IMR-90 (cell line): ENCODE results near the gene ATP1A2. TPM values are rescaled to one million over a fixed set of nuclear protein-coding genes. Genes with fewer than 3 reads are reported as not detected.
A peak's percentile ranks its signal among the peaks of the same experiment; 100 is the strongest.

ENCODE experiments used
- ATAC-seq: fragments of 200-7000 bp; cut with Tn5 transposase; 2 replicates; pipeline ENCODE4 v1.9.1; 2020; ENCODE audit warnings: low read depth, mild to moderate bottlenecking, moderate library complexity
- BruUV-seq: library from RNA; stranded (reverse); fragments of 400-500 nt; replicated peaks from 2 replicates; lab custom pipeline; 2021; lab: Mats Ljungman, UMichigan
- CTCF ChIA-PET: fragments of 300-600 bp; formaldehyde crosslinking; extraction: SDS; loops from one replicate; lab custom pipeline; 2021; ENCODE audit warnings: antibody characterized with exemption; lab: Yijun Ruan, JAX
- POLR2A ChIA-PET: fragments of 300-600 bp; sonication (Branson Sonifier 250); formaldehyde crosslinking; loops from one replicate; lab custom pipeline; 2022; ENCODE audit warnings: antibody characterized with exemption; ENCODE audit not compliant: unreplicated experiment; lab: Charles Lee
- DNase-seq: peaks from one replicate; pipeline ENCODE4 v3.0.0; 2013
- H2AFZ ChIP-seq: replicated peaks from 2 replicates; pipeline ENCODE3; 2013; ENCODE audit warnings: low read length, mild to moderate bottlenecking; ENCODE audit not compliant: poor library complexity
- H2AK5ac ChIP-seq: 2 replicates; pipeline ENCODE4 v1.6.1; 2013; ENCODE audit warnings: low read depth, low read length, inconsistent platforms
- H2AK9ac ChIP-seq: replicated peaks from 2 replicates; pipeline ENCODE3; 2013; ENCODE audit warnings: mild to moderate bottlenecking, low read depth, low read length, moderate library complexity; ENCODE audit not compliant: poor library complexity
- H2BK120ac ChIP-seq: 2 replicates; pipeline ENCODE4 v1.6.1; 2013; ENCODE audit warnings: low read depth, low read length, inconsistent platforms
- H2BK15ac ChIP-seq: 3 replicates; pipeline ENCODE4 v1.6.1; 2013; ENCODE audit warnings: low read depth, low read length, inconsistent platforms
- H2BK20ac ChIP-seq: 2 replicates; pipeline ENCODE4 v1.6.1; 2013; ENCODE audit warnings: low read depth, mild to moderate bottlenecking, inconsistent platforms, low read length, moderate library complexity
- H2BK5ac ChIP-seq: 2 replicates; pipeline ENCODE4 v1.6.1; 2013; ENCODE audit warnings: mild to moderate bottlenecking, low read depth, low read length, inconsistent platforms; ENCODE audit not compliant: poor library complexity, severe bottlenecking
- H3K14ac ChIP-seq: replicated peaks from 2 replicates; pipeline ENCODE4 v1.6.1; 2013; ENCODE audit warnings: low read depth, low read length, inconsistent platforms
- H3K18ac ChIP-seq: 2 replicates; pipeline ENCODE4 v1.6.1; 2013; ENCODE audit warnings: low read depth, low read length, control low read depth
- H3K23ac ChIP-seq: 2 replicates; pipeline ENCODE4 v1.6.1; 2013; ENCODE audit warnings: low read depth, low read length, inconsistent platforms
- H3K27ac ChIP-seq: 2 replicates; pipeline ENCODE4 v1.5.1; 2013; ENCODE audit warnings: mild to moderate bottlenecking, control low read depth, low read length; ENCODE audit not compliant: insufficient read depth
- H3K27me3 ChIP-seq: 2 replicates; pipeline ENCODE4 v1.6.1; 2013; ENCODE audit warnings: low read length; ENCODE audit not compliant: control insufficient read depth, insufficient read depth
- H3K36me3 ChIP-seq: 2 replicates; pipeline ENCODE4 v1.6.1; 2013; ENCODE audit warnings: low read length, mixed read lengths; ENCODE audit not compliant: control insufficient read depth, insufficient read depth
- H3K4ac ChIP-seq: 2 replicates; pipeline ENCODE4 v1.6.1; 2013; ENCODE audit warnings: low read depth, low read length, inconsistent platforms
- H3K4me1 ChIP-seq: 2 replicates; pipeline ENCODE4 v1.6.1; 2013; ENCODE audit warnings: low read length, mixed read lengths; ENCODE audit not compliant: control insufficient read depth, insufficient read depth
- H3K4me2 ChIP-seq: 2 replicates; pipeline ENCODE4 v1.6.1; 2013; ENCODE audit warnings: low read depth, mild to moderate bottlenecking, control low read depth, low read length, moderate library complexity
- H3K4me3 ChIP-seq: 2 replicates; pipeline ENCODE4 v1.5.1; 2013; ENCODE audit warnings: low read depth, mild to moderate bottlenecking, control low read depth, low read length, moderate library complexity; ENCODE audit not compliant: insufficient read depth
- H3K56ac ChIP-seq: 2 replicates; pipeline ENCODE4 v1.6.1; 2013; ENCODE audit warnings: low read length, inconsistent platforms; ENCODE audit not compliant: insufficient read depth; ENCODE audit errors: extremely low read depth
- H3K79me1 ChIP-seq, 2 experiments: 2 replicates each; pipeline ENCODE4 v1.6.1; 2013; ENCODE audit warnings: low read length in 2 of 2, inconsistent platforms in 1 of 2, low read depth in 1 of 2
- H3K9ac ChIP-seq: 2 replicates; pipeline ENCODE4 v1.6.1; 2013; ENCODE audit warnings: low read depth, low read length, control low read depth
- H3K9me1 ChIP-seq: 2 replicates; pipeline ENCODE4 v1.6.1; 2013; ENCODE audit warnings: low read length, inconsistent platforms; ENCODE audit not compliant: insufficient read depth
- H3K9me3 ChIP-seq: 2 replicates; pipeline ENCODE4 v1.6.1; 2013; ENCODE audit warnings: low read length; ENCODE audit not compliant: control insufficient read depth, insufficient read depth
- H4K20me1 ChIP-seq: 2 replicates; pipeline ENCODE4 v1.6.1; 2013; ENCODE audit warnings: low read length, inconsistent platforms; ENCODE audit not compliant: insufficient read depth
- H4K5ac ChIP-seq: 2 replicates; pipeline ENCODE4 v1.6.1; 2013; ENCODE audit warnings: mild to moderate bottlenecking, low read depth, low read length, control low read depth
- H4K8ac ChIP-seq, 2 experiments: 2 replicates each; pipeline ENCODE4 v1.6.1; 2013; ENCODE audit warnings: low read depth in 2 of 2, low read length in 2 of 2, control low read depth in 1 of 2, inconsistent platforms in 1 of 2
- H4K91ac ChIP-seq: 2 replicates; pipeline ENCODE4 v1.6.1; 2013; ENCODE audit warnings: low read depth, low read length, inconsistent platforms; ENCODE audit not compliant: insufficient read depth
- BHLHE40 ChIP-seq: fragments of 150-350 bp; IDR thresholded peaks from 2 replicates; pipeline ENCODE4 v1.6.1; 2016; ENCODE audit warnings: mild to moderate bottlenecking, low read depth, low read length
- CEBPB ChIP-seq: IDR thresholded peaks from 2 replicates; pipeline ENCODE4 v1.6.1; 2012; ENCODE audit warnings: low read depth, low read length, improper control_type of control experiment
- CTCF ChIP-seq: conservative IDR thresholded peaks from 2 replicates; pipeline ENCODE4 v1.5.1; 2012; ENCODE audit warnings: mild to moderate bottlenecking, low read depth, low read length, improper control_type of control experiment
- ELK1 ChIP-seq: fragments of 150-350 bp; IDR thresholded peaks from 2 replicates; pipeline ENCODE4 v1.6.1; 2016; ENCODE audit warnings: low read depth, mild to moderate bottlenecking, low read length, moderate library complexity, borderline replicate concordance
- FOS ChIP-seq: fragments of 150-350 bp; IDR thresholded peaks from 2 replicates; pipeline ENCODE4 v1.6.1; 2016; ENCODE audit warnings: low read depth, low read length
- MAFK ChIP-seq: IDR thresholded peaks from 2 replicates; pipeline ENCODE4 v1.6.1; 2012; ENCODE audit warnings: low read depth, low read length, improper control_type of control experiment
- MAZ ChIP-seq: IDR thresholded peaks from 2 replicates; pipeline ENCODE4 v1.6.1; 2012; ENCODE audit warnings: low read depth, mild to moderate bottlenecking, low read length, improper control_type of control experiment, moderate library complexity, borderline replicate concordance
- POLR2A ChIP-seq: IDR thresholded peaks from 2 replicates; pipeline ENCODE4 v1.6.1; 2012; ENCODE audit warnings: mild to moderate bottlenecking, low read depth, low read length
- RAD21 ChIP-seq: IDR thresholded peaks from 2 replicates; pipeline ENCODE4 v1.6.1; 2012; ENCODE audit warnings: low read length, improper control_type of control experiment
- RCOR1 ChIP-seq: IDR thresholded peaks from 2 replicates; pipeline ENCODE4 v1.6.1; 2012; ENCODE audit warnings: mild to moderate bottlenecking, low read length, improper control_type of control experiment; ENCODE audit not compliant: insufficient replicate concordance
- RFX5 ChIP-seq: IDR thresholded peaks from 2 replicates; pipeline ENCODE4 v1.8.0; 2012; ENCODE audit warnings: low read depth, mild to moderate bottlenecking, low read length, moderate library complexity
- SMC3 ChIP-seq: fragments of 150-350 bp; IDR thresholded peaks from 2 replicates; pipeline ENCODE4 v1.6.1; 2016; ENCODE audit warnings: low read depth, mild to moderate bottlenecking, antibody characterized with exemption, low read length, moderate library complexity
- USF2 ChIP-seq: fragments of 150-350 bp; IDR thresholded peaks from 2 replicates; pipeline ENCODE4 v1.6.1; 2017; ENCODE audit warnings: mild to moderate bottlenecking, antibody characterized with exemption, low read length, low read depth
- dilution Hi-C: fragments of 300-500 bp; cut with HindIII; formaldehyde crosslinking; loops from one replicate; pipeline ENCODE4 v1.14.3; 2018; ENCODE audit warnings: low sequenced_read_pairs; ENCODE audit not compliant: unreplicated experiment
- in situ Hi-C: fragments of 300-500 bp; cut with MboI; formaldehyde crosslinking; loops from 3 replicates; pipeline ENCODE4 v1.14.3; 2019; ENCODE audit warnings: low sequenced_read_pairs, inconsistent platforms, mixed read lengths
- intact Hi-C: fragments of 100-400 bp; cut with micrococcal nuclease; formaldehyde crosslinking; loops from 2 replicates; pipeline ENCODE4 v1.10.0; 2022
- polyA plus RNA-seq, 3 experiments: library from polyadenylated mRNA; depleted of rRNA; stranded (reverse); fragments of >200 nt; gene quantifications; 2 replicates each; pipeline ENCODE4 v1.2.3, GENCODE V29; 2012; ENCODE audit warnings: low replicate concordance in 1 of 3
- total RNA-seq: library from RNA; depleted of rRNA; stranded (reverse); fragments of >200 nt; gene quantifications from 2 replicates; pipeline ENCODE4 v1.2.3, GENCODE V29; 2012

ATP1A2 gene
- total and polyA plus RNA-seq, 2 of the 4 experiments (the other 2 are of a cell fraction) = under 0.01 to 0.15 TPM

GRCh38 chr1:160192234-160192633 lies 76.7 kb downstream of the ATP1A2 start:
- no peak overlapping the region for H4K91ac ChIP-seq
- no peak overlapping the region for H3K14ac ChIP-seq
- dilution Hi-C loops = no loop called here
- peaks cover 4% of the 10 kb centered on the region for H3K4me1 ChIP-seq
- DNase-seq (no peak), ATAC-seq (no peak)
- H3K4me3 ChIP-seq = no peak overlapping the region
- TF ChIP-seq ELK1 = no peak
- TF ChIP-seq RAD21 = no peak
- no peak for TF ChIP-seq SMC3
- no peak for TF ChIP-seq CEBPB
- no peak for TF ChIP-seq USF2
- TF ChIP-seq BHLHE40 = no peak
- TF ChIP-seq MAZ = no peak
- no peak for TF ChIP-seq RFX5
- no peak for TF ChIP-seq RCOR1
- TF ChIP-seq MAFK = no peak
- no peak for TF ChIP-seq CTCF
- no peak for TF ChIP-seq FOS
- TF ChIP-seq POLR2A = no peak
- no peaks in the 10 kb centered on the region for H3K9me3 ChIP-seq
- BruUV-seq = no TSS peak
- H2AFZ ChIP-seq = peak overlapping the region; percentile 45
- no peak overlapping the region for H2BK20ac ChIP-seq
- H2BK5ac ChIP-seq = no peak overlapping the region
- H4K8ac ChIP-seq = no peak overlapping the region
- H3K79me1 ChIP-seq = no peaks in the 10 kb centered on the region
- H3K4ac ChIP-seq = no peak overlapping the region
- CTCF ChIA-PET = interaction anchor here (1.5 to 3.2 kb wide), 3 partner anchors 28 to 90 kb away, joined by 5 to 63 read pairs (median 17); no protein-coding TSS in a partner anchor
- no peak overlapping the region for H3K4me2 ChIP-seq
- H3K36me3 ChIP-seq = no peaks in the 10 kb centered on the region
- H3K27me3 ChIP-seq = peaks cover 8% of the 10 kb centered on the region; the same call in 1 of the 2 replicates
- H2AK5ac ChIP-seq = peak overlapping the region; percentile 43; the same call in 1 of the 2 replicates
- intact Hi-C loops = loop anchor here (2.0 to 5.0 kb wide), 2 partner anchors 55 to 93 kb away; partner anchors contain the start of gene PEX19
- no peak overlapping the region for H3K23ac ChIP-seq
- no peak overlapping the region for H3K18ac ChIP-seq
- H4K5ac ChIP-seq = no peak overlapping the region
- POLR2A ChIA-PET = no interaction called here
- in situ Hi-C loops = loop anchor here (25.0 kb wide), 1 partner anchor 420 kb away; no protein-coding TSS in a partner anchor
- H3K9me1 ChIP-seq = peaks cover 13% of the 10 kb centered on the region; the same call in 1 of the 2 replicates
- H4K20me1 ChIP-seq = no peaks in the 10 kb centered on the region
- peak overlapping the region; percentile 84 for H2AK9ac ChIP-seq
- H2BK120ac ChIP-seq = no peak overlapping the region
- no peak overlapping the region for H2BK15ac ChIP-seq
- H3K27ac ChIP-seq = no peak overlapping the region
- H3K9ac ChIP-seq = no peak overlapping the region
- no peak overlapping the region for H3K56ac ChIP-seq
